H1 (cell line): Measurements from ENCODE around the gene TTC32. TPM values are rescaled to one million over a fixed set of nuclear protein-coding genes. Genes with fewer than 3 reads are reported as not detected.
"Not testable (repeated sequence)": the region's sequence is repeated elsewhere in the genome, so short reads cannot be mapped to it uniquely, and the experiment has no call there.

ENCODE experiments used
- CTCF ChIA-PET: fragments of 300-600 bp; sonication (Branson Sonifier 250); formaldehyde crosslinking; loops from one replicate; lab custom pipeline; 2021; ENCODE audit not compliant: partially characterized antibody; lab: Charles Lee
- POLR2A ChIA-PET: fragments of 300-600 bp; sonication (Branson Sonifier 250); formaldehyde crosslinking; loops from one replicate; lab custom pipeline; 2021; ENCODE audit warnings: inconsistent platforms; ENCODE audit not compliant: partially characterized antibody; lab: Charles Lee
- DNase-seq, 2 experiments: peaks; one replicate each; pipeline versions ENCODE4 v3.0.0 to v3.0.0-alpha.2; 2010 to 2022; ENCODE audit warnings: low spot score in 2 of 2, low read depth in 1 of 2, mixed read lengths in 1 of 2
- FAIRE-seq: peaks from 2 replicates; lab custom pipeline; 2011; peaks lifted over from hg19 to GRCh38; lab: Jason Lieb, UNC
- H2AFZ ChIP-seq: 2 replicates; pipeline ENCODE4 v1.8.1; 2012; ENCODE audit warnings: low read length, inconsistent platforms
- H2AK5ac ChIP-seq: 2 replicates; pipeline ENCODE4 v1.6.1; 2013; ENCODE audit warnings: low read depth, low read length
- H2BK120ac ChIP-seq: replicated peaks from 2 replicates; pipeline ENCODE3; 2013; ENCODE audit warnings: low read depth, low read length, inconsistent platforms
- H2BK12ac ChIP-seq: 2 replicates; pipeline ENCODE4 v1.6.1; 2013; ENCODE audit warnings: low read depth, low read length
- H2BK15ac ChIP-seq: 2 replicates; pipeline ENCODE4 v1.6.1; 2013; ENCODE audit warnings: low read length
- H2BK20ac ChIP-seq: 2 replicates; pipeline ENCODE4 v1.6.1; 2013; ENCODE audit warnings: low read length
- H2BK5ac ChIP-seq: 2 replicates; pipeline ENCODE4 v1.6.1; 2013; ENCODE audit warnings: low read depth, low read length
- H3K14ac ChIP-seq: 2 replicates; pipeline ENCODE4 v1.6.1; 2013; ENCODE audit warnings: inconsistent platforms; ENCODE audit not compliant: insufficient read length
- H3K18ac ChIP-seq: 2 replicates; pipeline ENCODE4 v1.6.1; 2013; ENCODE audit warnings: low read length; ENCODE audit errors: extremely low read depth
- H3K23ac ChIP-seq: 2 replicates; pipeline ENCODE4 v1.6.1; 2013; ENCODE audit warnings: inconsistent platforms; ENCODE audit not compliant: insufficient read length
- H3K23me2 ChIP-seq: 2 replicates; pipeline ENCODE4 v1.6.1; 2013; ENCODE audit warnings: low read depth, low read length
- H3K27ac ChIP-seq: 2 replicates; pipeline ENCODE4 v1.6.1; 2011; ENCODE audit warnings: low read depth, low read length, inconsistent platforms
- H3K27me3 ChIP-seq, 4 experiments: replicated peaks in 1 of 4; 1 replicate in 1 of 4; 2 replicates in 3 of 4; pipeline versions ENCODE4 v1.6.1 to v1.8.1; 2011 to 2013; ENCODE audit warnings: low read length in 3 of 4, mild to moderate bottlenecking in 3 of 4, inconsistent platforms in 2 of 4, mixed read lengths in 2 of 4, moderate library complexity in 1 of 4; ENCODE audit not compliant: control insufficient read depth in 3 of 4, insufficient read depth in 3 of 4; ENCODE audit errors: extremely low read depth in 1 of 4
- H3K36me3 ChIP-seq, 4 experiments: 2 replicates each; pipeline versions ENCODE4 v1.6.1 to v1.8.1; 2011 to 2013; ENCODE audit warnings: mild to moderate bottlenecking in 4 of 4, low read length in 3 of 4, moderate library complexity in 2 of 4, control low read depth in 1 of 4, inconsistent platforms in 1 of 4; ENCODE audit not compliant: insufficient read depth in 4 of 4, control insufficient read depth in 2 of 4
- H3K4ac ChIP-seq: replicated peaks from 2 replicates; pipeline ENCODE3; 2013; ENCODE audit warnings: low read length, low read depth, mixed read lengths, inconsistent platforms; ENCODE audit not compliant: insufficient read length
- H3K4me1 ChIP-seq, 4 experiments: replicated peaks in 1 of 4; 1 replicate in 1 of 4; 2 replicates in 3 of 4; pipeline versions ENCODE4 v1.6.1 to v1.8.1; 2011 to 2013; ENCODE audit warnings: low read length in 3 of 4, inconsistent platforms in 2 of 4, mixed read lengths in 1 of 4; ENCODE audit not compliant: insufficient read depth in 4 of 4, control insufficient read depth in 3 of 4
- H3K4me2 ChIP-seq, 2 experiments: 2 replicates each; pipeline versions ENCODE4 v1.6.1 to v1.8.1; 2011 to 2013; ENCODE audit warnings: low read depth in 2 of 2, low read length in 2 of 2, control low read depth in 1 of 2, inconsistent platforms in 1 of 2, mild to moderate bottlenecking in 1 of 2; ENCODE audit not compliant: insufficient read depth in 1 of 2
- H3K4me3 ChIP-seq, 4 experiments: fragments of 200-600, 300-600 bp in 1 of 4; sonication (generic), shearing (Covaris generic), sonication (Bioruptor Twin) in 1 of 4; 2 replicates each; pipeline versions ENCODE4 v1.5.1 to v1.8.1; 2011 to 2016; ENCODE audit warnings: low read length in 4 of 4, low read depth in 3 of 4, control low read depth in 2 of 4, inconsistent platforms in 2 of 4, mild to moderate bottlenecking in 2 of 4, mixed read lengths in 1 of 4, moderate library complexity in 1 of 4; ENCODE audit not compliant: insufficient read depth in 2 of 4; ENCODE audit errors: extremely low read depth in 1 of 4
- H3K56ac ChIP-seq: replicated peaks from 2 replicates; pipeline ENCODE3; 2013; ENCODE audit warnings: low read depth, mild to moderate bottlenecking, mixed read lengths, low read length, inconsistent platforms; ENCODE audit not compliant: insufficient read length
- H3K79me1 ChIP-seq: 2 replicates; pipeline ENCODE4 v1.6.1; 2013; ENCODE audit warnings: low read depth, low read length, control low read depth
- H3K79me2 ChIP-seq, 2 experiments: 2 replicates each; pipeline versions ENCODE4 v1.6.1 to v1.8.1; 2012 to 2013; ENCODE audit warnings: low read length in 2 of 2, mild to moderate bottlenecking in 2 of 2, inconsistent platforms in 1 of 2; ENCODE audit not compliant: insufficient read depth in 2 of 2, control insufficient read depth in 1 of 2
- H3K9ac ChIP-seq, 4 experiments: replicated peaks in 1 of 4; 1 replicate in 1 of 4; 2 replicates in 3 of 4; pipeline versions ENCODE4 v1.6.1 to v1.8.1; 2011 to 2013; ENCODE audit warnings: low read depth in 3 of 4, low read length in 3 of 4, control low read depth in 2 of 4, mild to moderate bottlenecking in 2 of 4, moderate library complexity in 2 of 4, inconsistent platforms in 1 of 4; ENCODE audit errors: extremely low read depth in 1 of 4
- H3K9me3 ChIP-seq, 2 experiments: 2 replicates each; pipeline versions ENCODE4 v1.6.1 to v1.8.1; 2012 to 2013; ENCODE audit warnings: mild to moderate bottlenecking in 2 of 2, moderate library complexity in 2 of 2, control low read depth in 1 of 2, inconsistent platforms in 1 of 2, low read depth in 1 of 2, low read length in 1 of 2, mixed read lengths in 1 of 2; ENCODE audit not compliant: insufficient read depth in 2 of 2
- H4K20me1 ChIP-seq, 2 experiments: replicated peaks in 1 of 2; 2 replicates each; pipeline versions ENCODE3 to v1.8.1; 2011 to 2013; ENCODE audit warnings: inconsistent platforms in 2 of 2, low read length in 2 of 2, mild to moderate bottlenecking in 1 of 2; ENCODE audit not compliant: insufficient read depth in 2 of 2, control insufficient read depth in 1 of 2
- H4K5ac ChIP-seq: 2 replicates; pipeline ENCODE4 v1.6.1; 2013; ENCODE audit warnings: low read length, low read depth, mixed read lengths, inconsistent platforms; ENCODE audit not compliant: insufficient read length
- H4K8ac ChIP-seq: 2 replicates; pipeline ENCODE4 v1.8.0; 2013; ENCODE audit warnings: mild to moderate bottlenecking, moderate library complexity, low read length, inconsistent platforms; ENCODE audit not compliant: insufficient read depth; ENCODE audit errors: extremely low read depth
- H4K91ac ChIP-seq: replicated peaks from 2 replicates; pipeline ENCODE3; 2013; ENCODE audit warnings: low read length, mixed read lengths, inconsistent platforms; ENCODE audit not compliant: insufficient read length
- WGBS, 2 experiments: shearing (Covaris generic) in 1 of 2; methylation state at CpG; one replicate each; pipeline versions ENCODE4 v1.1.6 to v1.1.7; 2013 to 2015; ENCODE audit warnings: low lambda C conversion rate in 2 of 2, mixed read lengths in 2 of 2, inconsistent platforms in 1 of 2, low coverage in 1 of 2, missing lambda C conversion rate in 1 of 2; ENCODE audit not compliant: insufficient replicate concordance in 2 of 2, insufficient coverage in 1 of 2, insufficient read length in 1 of 2; ENCODE audit errors: extremely low coverage in 1 of 2, missing lambda C conversion rate in 1 of 2; 5-methylcytosine and 5-hydroxymethylcytosine counted together
- polyA plus RNA-seq, 7 experiments: library from polyadenylated mRNA; depleted of rRNA in 3 of 7; stranded (reverse) in 5 of 7; unstranded in 2 of 7; fragments of >200 nt in 5 of 7; fragments of 200-250 nt in 2 of 7; gene quantifications; 1 replicate in 5 of 7; 2 replicates in 1 of 7; 4 replicates in 1 of 7; pipeline versions ENCODE4 v1.2.1 to v1.2.3, GENCODE V29; 2011 to 2013; ENCODE audit warnings: missing spikeins in 2 of 7, mixed read lengths in 2 of 7
- total RNA-seq: library from RNA; stranded (reverse); fragmentation: NEBNext Ultra II Directional; extraction: Animal tissue kit (Norgen Biotek cat#: 25700); gene quantifications from 2 replicates; pipeline ENCODE4 v1.2.1, GENCODE V29; 2021

The TTC32 gene
- total and polyA plus RNA-seq, 2 of the 8 experiments (the other 6 are each of a cell fraction or from before 2014, with no cell fraction given), result 6.8 to 8.7 TPM

- H3K27ac ChIP-seq, POLR2A ChIA-PET, H3K79me2 ChIP-seq, H3K4ac ChIP-seq, H3K9ac ChIP-seq, H3K4me1 ChIP-seq, H4K5ac ChIP-seq, H3K79me1 ChIP-seq, H2BK15ac ChIP-seq, DNase-seq, H2BK20ac ChIP-seq, H3K27me3 ChIP-seq, H3K23me2 ChIP-seq, H3K56ac ChIP-seq, H2BK120ac ChIP-seq, H2BK5ac ChIP-seq, H4K20me1 ChIP-seq, H3K14ac ChIP-seq, H2AFZ ChIP-seq, H4K8ac ChIP-seq, H3K4me3 ChIP-seq, H3K9me3 ChIP-seq, H3K18ac ChIP-seq, H2BK12ac ChIP-seq, CTCF ChIA-PET, FAIRE-seq, H2AK5ac ChIP-seq, H3K4me2 ChIP-seq, H3K23ac ChIP-seq, H4K91ac ChIP-seq: not testable (repeated sequence)
- peaks cover 0 to 48% (median 20%) of the 10 kb centered on the region in 4 experiments; a peak in 6 of 8 replicates for H3K36me3 ChIP-seq
- 89% methylated on average over 1 of the region's 1 CpG; no CpG with 5 or more reads in 1 of the 2 experiments for WGBS, 2 experiments
Observed at GRCh38 chr2:19927816-19928215, 26.0 kb upstream of the TTC32 start.

GRCh38 chr2:19924526-19924925 lies 22.7 kb upstream of the TTC32 start:
- peaks cover 0 to 21% (median 9%) of the 10 kb centered on the region in 4 experiments; a peak in 4 of 8 replicates for H3K36me3 ChIP-seq
- H2AK5ac ChIP-seq, H3K27ac ChIP-seq, POLR2A ChIA-PET, H3K4me1 ChIP-seq, H4K8ac ChIP-seq, H2BK5ac ChIP-seq, H2BK15ac ChIP-seq, H4K91ac ChIP-seq, H3K9ac ChIP-seq, H3K79me1 ChIP-seq, H3K23ac ChIP-seq, H2BK12ac ChIP-seq, H3K4me3 ChIP-seq, H2AFZ ChIP-seq, H4K5ac ChIP-seq, H2BK20ac ChIP-seq, H3K18ac ChIP-seq, H3K27me3 ChIP-seq, FAIRE-seq, H3K4ac ChIP-seq, H3K56ac ChIP-seq, H3K9me3 ChIP-seq, H3K4me2 ChIP-seq, H4K20me1 ChIP-seq, H2BK120ac ChIP-seq, H3K14ac ChIP-seq, H3K23me2 ChIP-seq, DNase-seq, H3K79me2 ChIP-seq, CTCF ChIA-PET: not testable (repeated sequence)
- 87% methylated on average over 4 of the region's 4 CpGs; no CpG with 5 or more reads in 1 of the 2 experiments for WGBS, 2 experiments
